ENCODE data around the gene PRR22. TPM values are rescaled to one million over a fixed set of nuclear protein-coding genes. Genes with fewer than 3 reads are reported as not detected.

The PRR22 gene
- total and polyA plus RNA-seq, 9 of the 15 experiments (the other 6 are each of a cell fraction or from before 2014, with no cell fraction given) = 0.03 to 12.0 (median 2.0) TPM; not detected in 1

GRCh38 chr19:5826531-5827341 is 42.2 kb upstream of the PRR22 start (continued):
- TF ChIP-seq, protein P1, sequence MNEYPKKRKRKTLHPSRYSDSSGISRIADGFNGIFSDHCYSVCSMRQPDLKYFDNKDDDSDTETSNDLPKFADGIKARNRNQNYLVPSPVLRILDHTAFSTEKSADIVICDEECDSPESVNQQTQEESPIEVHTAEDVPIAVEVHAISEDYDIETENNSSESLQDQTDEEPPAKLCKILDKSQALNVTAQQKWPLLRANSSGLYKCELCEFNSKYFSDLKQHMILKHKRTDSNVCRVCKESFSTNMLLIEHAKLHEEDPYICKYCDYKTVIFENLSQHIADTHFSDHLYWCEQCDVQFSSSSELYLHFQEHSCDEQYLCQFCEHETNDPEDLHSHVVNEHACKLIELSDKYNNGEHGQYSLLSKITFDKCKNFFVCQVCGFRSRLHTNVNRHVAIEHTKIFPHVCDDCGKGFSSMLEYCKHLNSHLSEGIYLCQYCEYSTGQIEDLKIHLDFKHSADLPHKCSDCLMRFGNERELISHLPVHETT (CRISPR knock-in tag; conservative IDR thresholded peaks at IDR 0.05 in 1 of 2, IDR thresholded peaks at IDR 0.05 in 1 of 2) = no peak
- TF ChIP-seq ZC3H11A (IDR thresholded peaks at IDR 0.05; ENCODE audit: low read depth, low read length) (no peak), CTCF (IDR thresholded peaks at IDR 0.05 in 2 of 3, conservative IDR thresholded peaks at IDR 0.05 in 1 of 3; ENCODE audit: insufficient read depth in 2 of 3, low read depth in 1 of 3, low read length in 3 of 3) (peak in 2 of 3 experiments; percentile 11 to 24; a peak in 2 of 6 replicates), ZBTB8A (IDR thresholded peaks at IDR 0.05; ENCODE audit: partially characterized antibody) (no peak), GTF2A2 (tag; IDR thresholded peaks at IDR 0.05) (no peak), RFX7 (CRISPR knock-in tag; IDR thresholded peaks at IDR 0.05) (no peak), RBM25 (IDR thresholded peaks at IDR 0.05; ENCODE audit: low read depth, low read length, severe bottlenecking) (no peak), NFIC (IDR thresholded peaks at IDR 0.05) (peak; percentile 86), POLR3G (IDR thresholded peaks at IDR 0.05; ENCODE audit: extremely low read depth, insufficient read length, insufficient replicate concordance) (no peak), SMARCC2 (IDR thresholded peaks at IDR 0.05; ENCODE audit: low read depth) (no peak), REST (IDR thresholded peaks at IDR 0.05; ENCODE audit: borderline replicate concordance) (no peak), REST (CRISPR knock-in tag; IDR thresholded peaks at IDR 0.05; ENCODE audit: low read depth) (no peak), MEIS2 (IDR thresholded peaks at IDR 0.05; ENCODE audit: partially characterized antibody) (peak; percentile 86), CTBP1 (IDR thresholded peaks at IDR 0.05; ENCODE audit: borderline replicate concordance) (no peak)
- TF ChIP-seq, protein P2, sequence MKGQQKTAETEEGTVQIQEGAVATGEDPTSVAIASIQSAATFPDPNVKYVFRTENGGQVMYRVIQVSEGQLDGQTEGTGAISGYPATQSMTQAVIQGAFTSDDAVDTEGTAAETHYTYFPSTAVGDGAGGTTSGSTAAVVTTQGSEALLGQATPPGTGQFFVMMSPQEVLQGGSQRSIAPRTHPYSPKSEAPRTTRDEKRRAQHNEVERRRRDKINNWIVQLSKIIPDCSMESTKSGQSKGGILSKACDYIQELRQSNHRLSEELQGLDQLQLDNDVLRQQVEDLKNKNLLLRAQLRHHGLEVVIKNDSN (CRISPR knock-in tag; IDR thresholded peaks at IDR 0.05) = peak; percentile 39; the same call in 1 of the 2 replicates

Measured in K562 (cell line).